ENCODE measurements around the gene DCUN1D2.

- TF ChIP-seq CTCF (IDR thresholded peaks at IDR 0.05) (no peak), POLR2A (IDR thresholded peaks at IDR 0.05) (no peak), EP300 (IDR thresholded peaks at IDR 0.05; ENCODE audit: low read depth) (no peak)
Measured at GRCh38 chr13:113446488-113446854, 44.0 kb downstream of the DCUN1D2 start.

Measured in transverse colon (tissue), 3 donors.